Neural progenitor cell (in vitro differentiated cells): ENCODE results near the gene HADHB. TPM values are rescaled to one million over a fixed set of nuclear protein-coding genes. Genes with fewer than 3 reads are reported as not detected.
A peak's percentile ranks its signal among the peaks of the same experiment; 100 is the strongest.

Source experiments
- DNase-seq: peaks from one replicate; pipeline ENCODE4 v3.0.0-alpha.2; 2016; ENCODE audit warnings: low spot score
- H2AFZ ChIP-seq: fragments of 200-600 bp; sonication (generic); replicated peaks from 2 replicates; pipeline ENCODE4 v1.6.1; 2016; ENCODE audit warnings: antibody characterized with exemption
- H3F3A ChIP-seq: fragments of 200-600 bp; sonication (generic); 2 replicates; pipeline ENCODE4 v1.6.1; 2016; ENCODE audit warnings: antibody characterized with exemption, low read depth
- H3K27ac ChIP-seq: fragments of 200-600 bp; sonication (generic); 2 replicates; pipeline ENCODE4 v1.5.1; 2016; ENCODE audit warnings: mild to moderate bottlenecking
- H3K27me3 ChIP-seq: fragments of 200-600 bp; sonication (generic); 2 replicates; pipeline ENCODE4 v1.6.1; 2016; ENCODE audit warnings: mild to moderate bottlenecking, moderate library complexity
- H3K36me3 ChIP-seq: fragments of 200-600 bp; sonication (generic); 2 replicates; pipeline ENCODE4 v1.5.1; 2016
- H3K4me1 ChIP-seq: fragments of 200-600 bp; sonication (generic); 2 replicates; pipeline ENCODE4 v1.6.1; 2016; ENCODE audit warnings: mixed run types
- H3K4me2 ChIP-seq: fragments of 200-600 bp; sonication (generic); 2 replicates; pipeline ENCODE4 v1.6.1; 2016
- H3K4me3 ChIP-seq: fragments of 200-600 bp; sonication (generic); 2 replicates; pipeline ENCODE4 v1.5.1; 2016
- H3K79me2 ChIP-seq: fragments of 200-600 bp; sonication (generic); 2 replicates; pipeline ENCODE4 v1.6.1; 2016; ENCODE audit warnings: low read depth
- H3K9ac ChIP-seq: fragments of 200-600 bp; sonication (generic); 2 replicates; pipeline ENCODE4 v1.6.1; 2016
- H3K9me3 ChIP-seq: fragments of 200-600 bp; sonication (generic); 2 replicates; pipeline ENCODE4 v1.5.1; 2016; ENCODE audit warnings: low read depth
- H4K20me1 ChIP-seq: fragments of 200-600 bp; sonication (generic); 2 replicates; pipeline ENCODE4 v1.6.1; 2016; ENCODE audit warnings: low read depth
- H3K27ac Mint-ChIP-seq: 3 replicates; pipeline ENCODE4 v1.8.0; 2021; ENCODE audit warnings: mixed read lengths
- H3K27me3 Mint-ChIP-seq: 2 replicates; pipeline ENCODE4 v1.8.0; 2022; ENCODE audit warnings: low read depth, mild to moderate bottlenecking, inconsistent platforms, moderate library complexity, mixed read lengths; ENCODE audit not compliant: insufficient read depth
- H3K36me3 Mint-ChIP-seq: 3 replicates; pipeline ENCODE4 v1.8.0; 2021; ENCODE audit warnings: mixed read lengths
- H3K4me1 Mint-ChIP-seq: 3 replicates; pipeline ENCODE4 v1.8.0; 2021; ENCODE audit warnings: mixed read lengths
- H3K4me3 Mint-ChIP-seq: 3 replicates; pipeline ENCODE4 v1.8.0; 2021; ENCODE audit warnings: mild to moderate bottlenecking, moderate library complexity, mixed read lengths
- H3K9me3 Mint-ChIP-seq: 3 replicates; pipeline ENCODE4 v1.8.0; 2020; ENCODE audit warnings: mixed read lengths
- CTCF ChIP-seq: fragments of 200-600 bp; sonication (generic); IDR thresholded peaks from 2 replicates; pipeline ENCODE4 v1.5.1; 2017; ENCODE audit warnings: antibody characterized with exemption, mild to moderate bottlenecking
- EZH2 ChIP-seq: fragments of 200-600 bp; sonication (generic); IDR thresholded peaks from 2 replicates; pipeline ENCODE4 v1.6.1; 2017; ENCODE audit warnings: antibody characterized with exemption, mild to moderate bottlenecking, moderate library complexity
- EZH2phosphoT487 ChIP-seq: fragments of 200-600 bp; sonication (generic); IDR thresholded peaks from 2 replicates; pipeline ENCODE4 v1.6.1; 2017; ENCODE audit warnings: antibody characterized with exemption
- total RNA-seq: library from RNA; depleted of rRNA; stranded (reverse); fragments of >200 nt; gene quantifications from 2 replicates; pipeline ENCODE4 v1.2.3, GENCODE V29; 2015; ENCODE audit warnings: low replicate concordance

HADHB gene
- total RNA-seq, result 36.5 and 40.6 TPM in 2 replicates

- peaks cover 15% of the 10 kb centered on the region for H3F3A ChIP-seq
- H3K9me3 ChIP-seq, result no peaks in the 10 kb centered on the region
- H3K79me2 ChIP-seq, result peaks cover 93% of the 10 kb centered on the region
- peak within 1 kb of the TSS; percentile 88 for H3K4me3 ChIP-seq
- Mint-ChIP-seq H3K4me1 (peaks cover 42% of the 10 kb centered on the region), H3K4me3 (peak within 1 kb of the TSS; percentile 100), H3K27me3 (peaks cover 2% of the 10 kb centered on the region), H3K9me3 (peaks cover 2% of the 10 kb centered on the region), H3K36me3 (no peaks in the 10 kb centered on the region), H3K27ac (peak within 1 kb of the TSS; percentile 100)
- H4K20me1 ChIP-seq, result peaks cover 4% of the 10 kb centered on the region
- H3K9ac ChIP-seq, result peak within 1 kb of the TSS; percentile 63
- no peaks in the 10 kb centered on the region for H3K36me3 ChIP-seq
- TF ChIP-seq CTCF, result peak; percentile 31
- TF ChIP-seq EZH2, result no peak
- TF ChIP-seq EZH2phosphoT487, result no peak
- peak within 1 kb of the TSS; percentile 45 for H2AFZ ChIP-seq
- peaks cover 7% of the 10 kb centered on the region for H3K4me1 ChIP-seq
- H3K27ac ChIP-seq, result peak within 1 kb of the TSS; percentile 95
- H3K4me2 ChIP-seq, result peak within 1 kb of the TSS; percentile 87
- H3K27me3 ChIP-seq, result no peaks in the 10 kb centered on the region
- peak; percentile 94 for DNase-seq
These were observed at the start of gene HADHB, which contains the start of gene HADHA for GRCh38 chr2:26244309-26245230. TSS of gene HADHB (plus strand) at chr2:26244939. CDS start at chr2:26254255, 9,316 bp downstream. TSS of gene HADHA (minus strand) at chr2:26244632. CDS start at chr2:26244596, 36 bp downstream.

- Histone ChIP-seq H3K4me2 (no peak overlapping the region), H3K27ac (no peak overlapping the region), H2AFZ (no peak overlapping the region), H3K9ac (no peak overlapping the region), H4K20me1 (peaks cover 4% of the 10 kb centered on the region), H3K79me2 (no peaks in the 10 kb centered on the region), H3K9me3 (no peaks in the 10 kb centered on the region), H3F3A (no peaks in the 10 kb centered on the region), H3K4me3 (no peak overlapping the region), H3K36me3 (no peaks in the 10 kb centered on the region), H3K27me3 (no peaks in the 10 kb centered on the region), H3K4me1 (no peaks in the 10 kb centered on the region)
- Mint-ChIP-seq H3K4me3 (no peak overlapping the region), H3K27me3 (peaks cover 2% of the 10 kb centered on the region), H3K27ac (no peak overlapping the region), H3K36me3 (peaks cover 43% of the 10 kb centered on the region), H3K9me3 (no peaks in the 10 kb centered on the region), H3K4me1 (peaks cover 2% of the 10 kb centered on the region)
- no peak for DNase-seq
- no peak for TF ChIP-seq EZH2
- TF ChIP-seq CTCF, result no peak
- TF ChIP-seq EZH2phosphoT487, result no peak
These were observed 49.4 kb upstream of the HADHB start for GRCh38 chr2:26195040-26195984.

GRCh38 chr2:26196683-26197418 lies 47.9 kb upstream of the HADHB start:
- H3K27me3 Mint-ChIP-seq, result peaks cover 1% of the 10 kb centered on the region
- H3K4me1 ChIP-seq, result no peaks in the 10 kb centered on the region
- no peak for TF ChIP-seq CTCF
- no peak for TF ChIP-seq EZH2phosphoT487
- no peak for TF ChIP-seq EZH2
- no peaks in the 10 kb centered on the region for H3K36me3 ChIP-seq
- no peaks in the 10 kb centered on the region for H3K9me3 Mint-ChIP-seq
- no peaks in the 10 kb centered on the region for H3K9me3 ChIP-seq
- H3K4me2 ChIP-seq, result no peak overlapping the region
- no peaks in the 10 kb centered on the region for H3K79me2 ChIP-seq
- H3K4me1 Mint-ChIP-seq, result peaks cover 2% of the 10 kb centered on the region
- H3K4me3 Mint-ChIP-seq, result no peak overlapping the region
- H3K27ac Mint-ChIP-seq, result no peak overlapping the region
- H3F3A ChIP-seq, result no peaks in the 10 kb centered on the region
- no peaks in the 10 kb centered on the region for H4K20me1 ChIP-seq
- H3K27ac ChIP-seq, result no peak overlapping the region
- DNase-seq, result no peak
- H2AFZ ChIP-seq, result no peak overlapping the region
- H3K27me3 ChIP-seq, result no peaks in the 10 kb centered on the region
- no peak overlapping the region for H3K9ac ChIP-seq
- peaks cover 33% of the 10 kb centered on the region for H3K36me3 Mint-ChIP-seq
- H3K4me3 ChIP-seq, result no peak overlapping the region
